GM12801 (cell line): ENCODE data around the gene OR2T35.

Experiments used
- TF ChIP-seq, protein P1 (sequence below): IDR thresholded peaks from one replicate; pipeline ENCODE4 v1.5.1; 2011; ENCODE audit warnings: control low read depth; ENCODE audit not compliant: insufficient read length; ENCODE audit errors: extremely low read depth

OR2T35 gene

DNA sequence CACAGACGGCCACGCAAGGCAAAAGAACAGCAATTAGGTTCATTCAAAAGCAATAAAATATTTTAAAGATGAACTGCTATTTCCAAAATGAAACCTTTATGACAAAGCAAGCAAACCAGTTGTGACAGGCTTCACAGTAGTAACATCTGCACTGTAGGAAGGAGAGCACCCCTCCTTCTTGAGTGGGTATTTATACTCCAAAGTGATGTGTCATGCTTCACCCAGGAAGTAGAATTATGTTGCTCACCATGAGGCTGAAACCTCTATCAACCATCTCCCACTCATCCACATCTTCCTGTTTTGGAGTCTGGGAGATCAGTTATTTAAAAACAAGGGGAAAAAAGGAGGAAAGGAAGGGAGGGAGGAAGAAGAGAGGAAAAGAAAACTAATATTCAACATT lies 48.5 kb downstream of the OR2T35 start:
- TF ChIP-seq, protein P1, sequence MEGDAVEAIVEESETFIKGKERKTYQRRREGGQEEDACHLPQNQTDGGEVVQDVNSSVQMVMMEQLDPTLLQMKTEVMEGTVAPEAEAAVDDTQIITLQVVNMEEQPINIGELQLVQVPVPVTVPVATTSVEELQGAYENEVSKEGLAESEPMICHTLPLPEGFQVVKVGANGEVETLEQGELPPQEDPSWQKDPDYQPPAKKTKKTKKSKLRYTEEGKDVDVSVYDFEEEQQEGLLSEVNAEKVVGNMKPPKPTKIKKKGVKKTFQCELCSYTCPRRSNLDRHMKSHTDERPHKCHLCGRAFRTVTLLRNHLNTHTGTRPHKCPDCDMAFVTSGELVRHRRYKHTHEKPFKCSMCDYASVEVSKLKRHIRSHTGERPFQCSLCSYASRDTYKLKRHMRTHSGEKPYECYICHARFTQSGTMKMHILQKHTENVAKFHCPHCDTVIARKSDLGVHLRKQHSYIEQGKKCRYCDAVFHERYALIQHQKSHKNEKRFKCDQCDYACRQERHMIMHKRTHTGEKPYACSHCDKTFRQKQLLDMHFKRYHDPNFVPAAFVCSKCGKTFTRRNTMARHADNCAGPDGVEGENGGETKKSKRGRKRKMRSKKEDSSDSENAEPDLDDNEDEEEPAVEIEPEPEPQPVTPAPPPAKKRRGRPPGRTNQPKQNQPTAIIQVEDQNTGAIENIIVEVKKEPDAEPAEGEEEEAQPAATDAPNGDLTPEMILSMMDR = no peak

DNA sequence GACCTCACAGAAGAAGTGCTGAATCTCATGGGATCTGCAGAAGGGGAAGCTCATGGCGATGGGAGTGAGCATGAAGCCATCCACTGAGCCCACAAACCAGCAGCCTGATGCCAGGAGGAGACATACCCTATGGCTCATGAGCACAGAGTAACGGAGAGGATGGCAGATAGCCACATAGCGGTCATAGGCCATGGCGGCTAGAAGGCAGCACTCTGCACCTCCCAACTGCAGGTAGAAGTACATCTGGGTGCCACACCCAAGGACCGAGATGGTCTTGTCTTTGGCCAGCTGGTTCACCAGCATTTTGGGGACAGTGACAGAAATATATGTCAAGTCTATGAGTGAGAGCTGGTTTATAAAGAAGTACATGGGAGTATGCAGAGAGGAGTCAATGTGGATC lies 51.9 kb downstream of the OR2T35 start:
- TF ChIP-seq, protein P1 = no peak

DNA sequence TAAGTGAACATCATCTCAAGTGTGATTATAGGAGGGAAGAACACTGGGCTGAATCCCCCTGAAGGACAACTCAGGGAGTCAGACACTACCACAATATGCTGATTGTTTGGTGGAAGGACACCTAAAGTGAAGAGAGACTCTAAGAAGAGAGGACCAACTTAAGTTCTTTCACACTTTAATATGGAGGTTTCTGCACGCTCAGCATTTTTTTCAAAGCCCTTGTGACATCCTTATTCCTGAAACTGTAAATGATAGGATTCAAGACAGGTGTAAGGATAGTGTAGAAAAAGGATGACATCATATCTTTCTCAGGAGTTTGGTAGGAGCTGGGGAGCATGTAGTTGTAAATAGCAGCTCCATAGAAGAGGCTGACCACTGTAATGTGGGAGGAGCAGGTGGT lies 52.4 kb downstream of the OR2T35 start:
- TF ChIP-seq, protein P1 = no peak

DNA sequence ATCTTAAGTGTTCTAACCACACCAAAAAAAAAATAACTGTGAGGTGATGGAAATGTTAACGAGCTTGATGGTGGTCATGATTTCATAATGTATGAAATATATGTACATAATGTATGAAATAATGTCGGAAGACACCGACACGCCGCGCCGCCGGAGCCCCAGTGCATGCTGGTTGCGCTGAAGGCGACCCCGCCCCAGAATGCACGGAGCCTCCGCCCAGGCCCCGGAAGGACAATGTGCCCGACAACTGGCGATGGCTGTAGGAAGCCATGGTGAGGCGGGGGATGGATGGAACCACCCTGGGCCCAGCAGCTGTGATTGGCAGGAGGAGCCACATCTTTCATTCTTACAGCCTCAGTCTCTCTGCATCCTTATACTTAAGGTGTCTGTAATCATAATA lies 55.0 kb downstream of the OR2T35 start:
- TF ChIP-seq, protein P1 = no peak

DNA sequence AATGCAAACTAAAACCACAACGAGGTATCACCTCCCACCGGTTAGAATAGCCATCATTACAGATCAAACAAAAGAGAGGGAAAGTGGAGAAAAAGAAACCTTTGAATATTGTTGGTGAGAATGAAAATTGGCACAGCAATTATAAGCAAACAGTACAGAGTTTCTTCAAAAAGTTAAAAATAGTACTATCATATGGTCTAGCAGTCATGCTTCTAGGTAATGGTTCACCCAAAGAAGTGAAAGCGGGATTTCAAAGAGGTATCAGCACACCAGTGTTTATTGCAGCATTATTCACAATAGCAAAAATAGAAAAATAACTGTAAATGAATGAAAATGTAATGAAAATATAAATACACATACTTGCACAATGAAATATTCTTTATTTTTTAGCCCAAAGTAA lies 55.7 kb downstream of the OR2T35 start:
- TF ChIP-seq, protein P1 = no peak
